ENCODE measurements around the gene LRPAP1. TPM values are rescaled to one million over a fixed set of nuclear protein-coding genes. Genes with fewer than 3 reads are reported as not detected.

LRPAP1 gene
- total RNA-seq, 4 donors from 2014 or later = 65.0 to 131 (median 100) TPM

- intact Hi-C loops (cut with DNase I; ENCODE audit: low total_unique reads) (no loop called here), in situ Hi-C loops (cut with MboI; ENCODE audit: low sequenced_read_pairs in 4 of 4) (no loop called here)
- no peak overlapping the region for H3K27ac ChIP-seq
- no peak for ATAC-seq
- H3K27me3 ChIP-seq = no peaks in the 10 kb centered on the region
- H3K4me1 ChIP-seq = no peaks in the 10 kb centered on the region
- H3K4me3 ChIP-seq = no peak overlapping the region
- no peak for DNase-seq
- H3K9me3 ChIP-seq = no peaks in the 10 kb centered on the region
- H3K36me3 ChIP-seq = peaks cover 0 to 56% of the 10 kb centered on the region in 2 donors
- TF ChIP-seq CTCF (IDR thresholded peaks at IDR 0.05 in 4 of 5, conservative IDR thresholded peaks at IDR 0.05 in 1 of 5) = no peak
- TF ChIP-seq POLR2A (IDR thresholded peaks at IDR 0.05) = no peak
Observed at GRCh38 chr4:3510481-3510880, 21.7 kb downstream of the LRPAP1 start.

GRCh38 chr4:3508542-3508941 lies 23.7 kb downstream of the LRPAP1 start:
- no peak for DNase-seq
- Histone ChIP-seq H3K4me1 (no peaks in the 10 kb centered on the region), H3K9me3 (no peaks in the 10 kb centered on the region), H3K27me3 (no peaks in the 10 kb centered on the region), H3K4me3 (no peak overlapping the region), H3K36me3 (peaks cover 0 to 44% of the 10 kb centered on the region in 2 donors), H3K27ac (no peak overlapping the region)
- no peak for TF ChIP-seq CTCF (IDR thresholded peaks at IDR 0.05 in 4 of 5, conservative IDR thresholded peaks at IDR 0.05 in 1 of 5)
- TF ChIP-seq POLR2A (IDR thresholded peaks at IDR 0.05) = no peak
- in situ Hi-C loops (cut with MboI; ENCODE audit: low sequenced_read_pairs in 4 of 4) (no loop called here), intact Hi-C loops (cut with DNase I; ENCODE audit: low total_unique reads) (no loop called here)
- ATAC-seq = no peak

GRCh38 chr4:3505231-3505630 lies 27.0 kb downstream of the LRPAP1 start:
- intact Hi-C loops (cut with DNase I; ENCODE audit: low total_unique reads) (no loop called here), in situ Hi-C loops (cut with MboI; ENCODE audit: low sequenced_read_pairs in 4 of 4) (no loop called here)

GRCh38 chr4:3502941-3503936 lies 29.0 kb downstream of the LRPAP1 start:
- no peak for DNase-seq
- TF ChIP-seq POLR2A (IDR thresholded peaks at IDR 0.05) (no peak), CTCF (IDR thresholded peaks at IDR 0.05 in 4 of 5, conservative IDR thresholded peaks at IDR 0.05 in 1 of 5) (no peak)
- Histone ChIP-seq H3K36me3 (peaks cover 0 to 7% of the 10 kb centered on the region in 2 donors), H3K27me3 (no peaks in the 10 kb centered on the region), H3K27ac (peak overlapping the region in 3 of 4 donors; percentile 17 to 52 (median 50)), H3K4me1 (no peaks in the 10 kb centered on the region), H3K4me3 (no peak overlapping the region), H3K9me3 (no peaks in the 10 kb centered on the region)
- in situ Hi-C loops (cut with MboI; ENCODE audit: low sequenced_read_pairs in 4 of 4) (no loop called here), intact Hi-C loops (cut with DNase I; ENCODE audit: low total_unique reads) (no loop called here)
- no peak for ATAC-seq

More at GRCh38 chr4:3505231-3505630, 27.0 kb downstream of the LRPAP1 start:
- Histone ChIP-seq H3K4me3 (no peak overlapping the region), H3K36me3 (peaks cover 0 to 18% of the 10 kb centered on the region in 2 donors), H3K27me3 (no peaks in the 10 kb centered on the region), H3K9me3 (no peaks in the 10 kb centered on the region), H3K4me1 (no peaks in the 10 kb centered on the region), H3K27ac (no peak overlapping the region)
- no peak for TF ChIP-seq POLR2A (IDR thresholded peaks at IDR 0.05)
- no peak for TF ChIP-seq CTCF (IDR thresholded peaks at IDR 0.05 in 4 of 5, conservative IDR thresholded peaks at IDR 0.05 in 1 of 5)
- ATAC-seq (no peak), DNase-seq (no peak)
